Nephron (organoid): Measurements from ENCODE around the gene MYO1F.
A peak's percentile ranks its signal among the peaks of the same experiment; 100 is the strongest.

Experiments
- H3K27ac Mint-ChIP-seq, 3 experiments: 2 replicates each; pipeline ENCODE4 v1.8.0; 2020; ENCODE audit warnings: mixed read lengths in 3 of 3, mild to moderate bottlenecking in 2 of 3, moderate library complexity in 1 of 3
- H3K27me3 Mint-ChIP-seq: 2 replicates; pipeline ENCODE4 v1.8.0; 2021; ENCODE audit warnings: low read depth, mild to moderate bottlenecking, moderate library complexity, mixed read lengths
- H3K36me3 Mint-ChIP-seq: 2 replicates; pipeline ENCODE4 v1.8.0; 2020; ENCODE audit warnings: low read depth, mixed read lengths
- H3K4me1 Mint-ChIP-seq: 2 replicates; pipeline ENCODE4 v1.8.0; 2020; ENCODE audit warnings: mixed read lengths
- H3K4me3 Mint-ChIP-seq, 3 experiments: 2 replicates each; pipeline ENCODE4 v1.8.0; 2020; ENCODE audit warnings: mild to moderate bottlenecking in 3 of 3, mixed read lengths in 3 of 3, moderate library complexity in 2 of 3
- H3K9me3 Mint-ChIP-seq: 2 replicates; pipeline ENCODE4 v1.8.0; 2020; ENCODE audit warnings: mixed read lengths
- CTCF ChIP-seq, 3 experiments: fragments of 200-600 bp; sonication (generic); IDR thresholded peaks; one replicate each; pipeline ENCODE4 v1.5.0; 2021; ENCODE audit warnings: antibody characterized with exemption in 3 of 3; ENCODE audit not compliant: unreplicated experiment in 3 of 3

The MYO1F gene

GRCh38 chr19:8483165-8483564 is 94.1 kb downstream of the MYO1F start:
- Mint-ChIP-seq H3K36me3 (peaks cover 78% of the 10 kb centered on the region), H3K4me3 (no peak overlapping the region), H3K9me3 (no peaks in the 10 kb centered on the region), H3K27ac (peak overlapping the region in 1 of 3 experiments; percentile 3), H3K4me1 (no peaks in the 10 kb centered on the region), H3K27me3 (no peaks in the 10 kb centered on the region)
- no peak for TF ChIP-seq CTCF (IDR thresholded peaks at IDR 0.05; ENCODE audit: unreplicated experiment in 3 of 3)

GRCh38 chr19:8482696-8483095 is 94.5 kb downstream of the MYO1F start:
- Mint-ChIP-seq H3K4me1 (no peaks in the 10 kb centered on the region), H3K9me3 (no peaks in the 10 kb centered on the region), H3K36me3 (peaks cover 78% of the 10 kb centered on the region), H3K27ac (peak overlapping the region in 1 of 3 experiments; percentile 3), H3K27me3 (no peaks in the 10 kb centered on the region), H3K4me3 (no peak overlapping the region)
- no peak for TF ChIP-seq CTCF (IDR thresholded peaks at IDR 0.05; ENCODE audit: unreplicated experiment in 3 of 3)

- Mint-ChIP-seq H3K4me3 (no peak overlapping the region), H3K9me3 (no peaks in the 10 kb centered on the region), H3K36me3 (peaks cover 74% of the 10 kb centered on the region), H3K4me1 (no peaks in the 10 kb centered on the region), H3K27me3 (no peaks in the 10 kb centered on the region), H3K27ac (peak overlapping the region in 1 of 3 experiments; percentile 27)
- no peak for TF ChIP-seq CTCF (IDR thresholded peaks at IDR 0.05; ENCODE audit: unreplicated experiment in 3 of 3)
Measured at GRCh38 chr19:8481616-8482015, 95.6 kb downstream of the MYO1F start.

- Mint-ChIP-seq H3K27me3 (no peaks in the 10 kb centered on the region), H3K4me3 (no peak overlapping the region), H3K36me3 (peaks cover 73% of the 10 kb centered on the region), H3K4me1 (no peaks in the 10 kb centered on the region), H3K27ac (peak overlapping the region in 1 of 3 experiments; percentile 27), H3K9me3 (no peaks in the 10 kb centered on the region)
- TF ChIP-seq CTCF (IDR thresholded peaks at IDR 0.05; ENCODE audit: unreplicated experiment in 3 of 3), result no peak
Measured at GRCh38 chr19:8481201-8481600, 96.0 kb downstream of the MYO1F start.

GRCh38 chr19:8478598-8478997 is 98.6 kb downstream of the MYO1F start:
- no peak overlapping the region for H3K27ac Mint-ChIP-seq
- peaks cover 78% of the 10 kb centered on the region for H3K36me3 Mint-ChIP-seq
- no peaks in the 10 kb centered on the region for H3K9me3 Mint-ChIP-seq
- no peaks in the 10 kb centered on the region for H3K27me3 Mint-ChIP-seq
- no peak for TF ChIP-seq CTCF (IDR thresholded peaks at IDR 0.05; ENCODE audit: unreplicated experiment in 3 of 3)
- no peak overlapping the region for H3K4me3 Mint-ChIP-seq
- H3K4me1 Mint-ChIP-seq, result no peaks in the 10 kb centered on the region

GRCh38 chr19:8477889-8478288 is 99.4 kb downstream of the MYO1F start:
- H3K27ac Mint-ChIP-seq, result peak overlapping the region in 2 of 3 experiments; percentile 1 to 14
- no peak for TF ChIP-seq CTCF (IDR thresholded peaks at IDR 0.05; ENCODE audit: unreplicated experiment in 3 of 3)

More at GRCh38 chr19:8477889-8478288, 99.4 kb downstream of the MYO1F start:
- no peaks in the 10 kb centered on the region for H3K9me3 Mint-ChIP-seq
- H3K4me3 Mint-ChIP-seq, result no peak overlapping the region
- H3K27me3 Mint-ChIP-seq, result no peaks in the 10 kb centered on the region
- peaks cover 77% of the 10 kb centered on the region for H3K36me3 Mint-ChIP-seq
- no peaks in the 10 kb centered on the region for H3K4me1 Mint-ChIP-seq
